PC-3 (cell line): ENCODE measurements around the gene IL21. TPM values are rescaled to one million over a fixed set of nuclear protein-coding genes. Genes with fewer than 3 reads are reported as not detected.

Experiments
- ATAC-seq: fragments of 200-7000 bp; cut with Tn5 transposase; 2 replicates; pipeline ENCODE4 v1.9.1; 2020; ENCODE audit warnings: mild to moderate bottlenecking, moderate library complexity
- BruUV-seq: library from RNA; stranded (reverse); fragments of 400-500 nt; replicated peaks from 2 replicates; lab custom pipeline; 2021; lab: Mats Ljungman, UMichigan
- CTCF ChIA-PET: fragments of 300-600 bp; sonication (Branson Sonifier 250); formaldehyde crosslinking; loops from one replicate; lab custom pipeline; 2022; ENCODE audit warnings: antibody characterized with exemption; lab: Charles Lee
- POLR2A ChIA-PET: fragments of 300-600 bp; sonication (Branson Sonifier 250); formaldehyde crosslinking; loops from one replicate; lab custom pipeline; 2022; ENCODE audit warnings: antibody characterized with exemption; ENCODE audit not compliant: unreplicated experiment; lab: Charles Lee
- DNase-seq: peaks from one replicate; pipeline ENCODE4 v3.0.0-alpha.2; 2015
- H2AFZ ChIP-seq: fragments of 300-600 bp; sonication (generic); 2 replicates; pipeline ENCODE4 v1.6.0; 2016; ENCODE audit warnings: antibody characterized with exemption, low read length
- H3F3A ChIP-seq: fragments of 300-600 bp; sonication (generic); one replicate; pipeline ENCODE4 v1.6.0; 2017; ENCODE audit warnings: antibody characterized with exemption, low read length, control low read depth, mild to moderate bottlenecking; ENCODE audit not compliant: unreplicated experiment
- H3K27ac ChIP-seq: fragments of 300-600 bp; sonication (generic); 2 replicates; pipeline ENCODE4 v1.5.1; 2016; ENCODE audit warnings: mild to moderate bottlenecking, low read length
- H3K27me3 ChIP-seq: fragments of 300-600 bp; sonication (generic); 2 replicates; pipeline ENCODE4 v1.6.1; 2016; ENCODE audit warnings: low read length, mixed read lengths
- H3K36me3 ChIP-seq: fragments of 300-600 bp; sonication (generic); 2 replicates; pipeline ENCODE4 v1.6.1; 2016; ENCODE audit warnings: low read depth, mixed run types, low read length, mixed read lengths
- H3K4me1 ChIP-seq: fragments of 300-600 bp; sonication (generic); 2 replicates; pipeline ENCODE4 v1.5.1; 2016; ENCODE audit warnings: low read length; ENCODE audit not compliant: insufficient read depth
- H3K4me2 ChIP-seq: fragments of 300-600 bp; sonication (generic); 2 replicates; pipeline ENCODE4 v1.6.0; 2016; ENCODE audit warnings: low read length
- H3K4me3 ChIP-seq: fragments of 300-600 bp; sonication (generic); 2 replicates; pipeline ENCODE4 v1.5.1; 2016; ENCODE audit warnings: mild to moderate bottlenecking, low read length, mixed read lengths
- H3K79me2 ChIP-seq: fragments of 300-600 bp; sonication (generic); 2 replicates; pipeline ENCODE4 v1.6.1; 2017; ENCODE audit warnings: low read length, mixed read lengths
- H3K9ac ChIP-seq: fragments of 300-600 bp; sonication (generic); 2 replicates; pipeline ENCODE4 v1.6.0; 2016; ENCODE audit warnings: mild to moderate bottlenecking, low read length
- H3K9me2 ChIP-seq: fragments of 300-600 bp; sonication (generic); replicated peaks from 2 replicates; pipeline ENCODE4 v1.6.1; 2016; ENCODE audit warnings: mixed run types, low read length, mixed read lengths
- H3K9me3 ChIP-seq: fragments of 300-600 bp; sonication (generic); 2 replicates; pipeline ENCODE4 v1.6.1; 2016; ENCODE audit warnings: low read length, mixed read lengths
- H4K20me1 ChIP-seq: fragments of 300-600 bp; sonication (generic); 2 replicates; pipeline ENCODE4 v1.6.1; 2016; ENCODE audit warnings: low read length, mixed read lengths
- EZH2 ChIP-seq: fragments of 300-600 bp; sonication (generic); IDR thresholded peaks from one replicate; pipeline ENCODE4 v1.6.1; 2017; ENCODE audit warnings: antibody characterized with exemption, mild to moderate bottlenecking, low read length; ENCODE audit not compliant: unreplicated experiment
- EZH2phosphoT487 ChIP-seq: fragments of 300-600 bp; sonication (generic); IDR thresholded peaks from 2 replicates; pipeline ENCODE4 v1.6.1; 2018; ENCODE audit warnings: mild to moderate bottlenecking, antibody characterized with exemption, low read length, borderline replicate concordance
- intact Hi-C: fragments of 100-400 bp; cut with micrococcal nuclease; formaldehyde crosslinking; loops from 2 replicates; pipeline ENCODE4 v1.9.0; 2023
- total RNA-seq: library from RNA; depleted of rRNA; stranded (reverse); fragments of >200 nt; gene quantifications from 2 replicates; pipeline ENCODE4 v1.2.3, GENCODE V29; 2014
- TF ChIP-seq, protein P1 (sequence below): fragments of 300-600 bp; sonication (generic); conservative IDR thresholded peaks from 2 replicates; pipeline ENCODE4 v1.5.1; 2017; ENCODE audit warnings: antibody characterized with exemption, low read depth, mild to moderate bottlenecking, low read length

Gene IL21
- total RNA-seq, 1 experiment from 2014 or later, result not detected

DNA sequence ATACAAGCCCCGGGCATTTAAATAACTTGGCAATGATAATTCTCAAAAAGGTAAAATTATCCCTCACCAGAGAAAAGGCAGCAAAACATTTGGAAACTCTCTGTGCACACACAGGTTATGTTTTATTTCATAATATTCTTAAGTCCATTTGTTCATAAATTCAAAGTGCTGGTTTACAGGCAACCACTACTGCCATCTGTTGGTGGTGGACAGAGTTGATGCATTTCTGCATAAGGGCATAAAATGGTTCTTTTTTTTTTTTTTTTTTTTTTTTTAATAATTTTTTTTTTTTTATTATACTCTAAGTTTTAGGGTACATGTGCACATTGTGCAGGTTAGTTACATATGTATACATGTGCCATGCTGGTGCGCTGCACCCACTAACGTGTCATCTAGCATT lies 31.5 kb upstream of the IL21 start:
- no peak overlapping the region for H2AFZ ChIP-seq
- H4K20me1 ChIP-seq, result no peaks in the 10 kb centered on the region
- intact Hi-C loops, result loop anchor here (5.0 kb wide), 2 partner anchors 50 to 65 kb away; no protein-coding TSS in a partner anchor
- H3K9ac ChIP-seq, result no peak overlapping the region
- no peaks in the 10 kb centered on the region for H3K4me1 ChIP-seq
- H3K4me3 ChIP-seq, result no peak overlapping the region
- H3K27me3 ChIP-seq, result no peaks in the 10 kb centered on the region
- TF ChIP-seq, protein P1, sequence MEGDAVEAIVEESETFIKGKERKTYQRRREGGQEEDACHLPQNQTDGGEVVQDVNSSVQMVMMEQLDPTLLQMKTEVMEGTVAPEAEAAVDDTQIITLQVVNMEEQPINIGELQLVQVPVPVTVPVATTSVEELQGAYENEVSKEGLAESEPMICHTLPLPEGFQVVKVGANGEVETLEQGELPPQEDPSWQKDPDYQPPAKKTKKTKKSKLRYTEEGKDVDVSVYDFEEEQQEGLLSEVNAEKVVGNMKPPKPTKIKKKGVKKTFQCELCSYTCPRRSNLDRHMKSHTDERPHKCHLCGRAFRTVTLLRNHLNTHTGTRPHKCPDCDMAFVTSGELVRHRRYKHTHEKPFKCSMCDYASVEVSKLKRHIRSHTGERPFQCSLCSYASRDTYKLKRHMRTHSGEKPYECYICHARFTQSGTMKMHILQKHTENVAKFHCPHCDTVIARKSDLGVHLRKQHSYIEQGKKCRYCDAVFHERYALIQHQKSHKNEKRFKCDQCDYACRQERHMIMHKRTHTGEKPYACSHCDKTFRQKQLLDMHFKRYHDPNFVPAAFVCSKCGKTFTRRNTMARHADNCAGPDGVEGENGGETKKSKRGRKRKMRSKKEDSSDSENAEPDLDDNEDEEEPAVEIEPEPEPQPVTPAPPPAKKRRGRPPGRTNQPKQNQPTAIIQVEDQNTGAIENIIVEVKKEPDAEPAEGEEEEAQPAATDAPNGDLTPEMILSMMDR, result peak; percentile 51
- TF ChIP-seq EZH2, result no peak
- H3K27ac ChIP-seq, result no peak overlapping the region
- no peaks in the 10 kb centered on the region for H3F3A ChIP-seq
- no TSS peak for BruUV-seq
- no peaks in the 10 kb centered on the region for H3K79me2 ChIP-seq
- H3K4me2 ChIP-seq, result no peak overlapping the region
- POLR2A ChIA-PET, result no interaction called here
- no peak for ATAC-seq
- H3K36me3 ChIP-seq, result no peaks in the 10 kb centered on the region
- no peaks in the 10 kb centered on the region for H3K9me2 ChIP-seq
- H3K9me3 ChIP-seq, result no peaks in the 10 kb centered on the region
- CTCF ChIA-PET, result no interaction called here
- peak; percentile 66 for DNase-seq

DNA sequence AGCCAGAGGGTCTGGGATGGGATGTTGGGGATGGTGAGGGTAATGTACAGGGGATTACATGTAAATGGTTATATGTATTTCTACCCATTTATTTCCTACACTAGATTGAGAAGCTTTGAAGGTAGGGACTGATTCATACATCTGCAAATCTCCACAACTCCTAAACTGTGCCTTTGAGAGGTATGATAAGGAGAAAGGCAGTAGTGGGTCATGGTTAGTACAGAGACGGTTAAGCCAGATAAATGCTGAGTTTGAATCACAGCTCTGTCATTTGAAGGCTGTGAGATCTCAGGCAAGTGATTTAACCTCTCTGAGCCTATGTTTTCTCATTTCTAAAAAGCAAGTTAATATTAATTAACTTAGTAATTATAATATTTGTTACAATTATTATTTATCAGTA lies 29.3 kb upstream of the IL21 start:
- intact Hi-C loops, result loop anchor here (5.0 kb wide), 2 partner anchors 48 to 67 kb away; no protein-coding TSS in a partner anchor
- Histone ChIP-seq H3K4me3 (no peak overlapping the region), H3K9me2 (no peaks in the 10 kb centered on the region), H3K4me1 (no peaks in the 10 kb centered on the region), H3F3A (no peaks in the 10 kb centered on the region), H4K20me1 (no peaks in the 10 kb centered on the region), H3K27me3 (no peaks in the 10 kb centered on the region), H3K9me3 (no peaks in the 10 kb centered on the region), H2AFZ (no peak overlapping the region), H3K9ac (no peak overlapping the region), H3K79me2 (no peaks in the 10 kb centered on the region), H3K4me2 (no peak overlapping the region), H3K36me3 (no peaks in the 10 kb centered on the region), H3K27ac (no peak overlapping the region)
- no TSS peak for BruUV-seq
- TF ChIP-seq EZH2 (no peak), EZH2phosphoT487 (no peak)
- TF ChIP-seq, protein P1, result no peak
- POLR2A ChIA-PET, result no interaction called here
- CTCF ChIA-PET, result no interaction called here
- DNase-seq, result no peak
- no peak for ATAC-seq

DNA sequence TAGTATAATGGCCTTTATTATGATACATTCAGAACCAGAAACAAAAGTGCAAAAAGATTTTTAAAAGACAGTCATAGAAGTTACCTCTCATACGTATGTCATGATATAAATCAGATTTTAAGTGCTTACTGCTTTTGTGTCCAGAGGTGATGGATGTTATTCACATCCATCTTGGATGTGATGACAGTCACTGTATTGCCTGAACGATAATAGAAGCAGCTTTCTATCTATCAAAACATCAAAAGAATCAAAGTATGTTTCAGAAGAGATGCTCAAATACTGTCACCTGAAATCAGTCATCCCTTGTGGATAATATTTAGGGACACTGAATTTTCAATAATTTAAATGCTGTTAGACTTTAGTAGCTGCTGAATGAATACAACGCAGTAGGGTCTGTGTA lies 26.8 kb upstream of the IL21 start:
- Histone ChIP-seq H2AFZ (no peak overlapping the region), H3K4me1 (no peaks in the 10 kb centered on the region), H3K27ac (no peak overlapping the region), H3K9ac (no peak overlapping the region), H3K4me3 (no peak overlapping the region), H3K9me3 (no peaks in the 10 kb centered on the region), H3F3A (no peaks in the 10 kb centered on the region), H3K79me2 (no peaks in the 10 kb centered on the region), H3K9me2 (no peaks in the 10 kb centered on the region), H3K27me3 (no peaks in the 10 kb centered on the region), H3K4me2 (no peak overlapping the region), H4K20me1 (no peaks in the 10 kb centered on the region), H3K36me3 (no peaks in the 10 kb centered on the region)
- CTCF ChIA-PET, result no interaction called here
- no TSS peak for BruUV-seq
- TF ChIP-seq EZH2phosphoT487 (no peak), EZH2 (no peak)
- POLR2A ChIA-PET, result no interaction called here
- intact Hi-C loops, result no loop called here
- ATAC-seq (no peak), DNase-seq (no peak)
